HepG2 (cell line): ENCODE results near the gene DHRS11. TPM values are rescaled to one million over a fixed set of nuclear protein-coding genes. Genes with fewer than 3 reads are reported as not detected.

Experiments used
- ATAC-seq: fragments of 200-7000 bp; cut with Tn5 transposase; 3 replicates; pipeline ENCODE4 v1.9.1; 2020; ENCODE audit warnings: mild to moderate bottlenecking, moderate library complexity
- BruUV-seq: library from RNA; stranded (reverse); fragments of 400-500 nt; replicated peaks from 2 replicates; lab custom pipeline; 2021; lab: Mats Ljungman, UMichigan
- CTCF ChIA-PET: fragments of 300-600 bp; formaldehyde crosslinking; extraction: SDS; loops from one replicate; lab custom pipeline; 2021; ENCODE audit warnings: low total read pairs, inconsistent platforms, low intra/inter-chr PET ratio; lab: Yijun Ruan, JAX
- POLR2A ChIA-PET: fragments of 350-600 bp; sonication (Branson Sonifier 250); formaldehyde crosslinking; loops from one replicate; lab custom pipeline; 2020; ENCODE audit warnings: antibody characterized with exemption, inconsistent platforms; lab: Yijun Ruan, JAX
- DNase-seq: peaks from one replicate; pipeline ENCODE4 v3.0.0-alpha.2; 2015; ENCODE audit warnings: low spot score
- FAIRE-seq: peaks from 3 replicates; lab custom pipeline; 2011; peaks lifted over from hg19 to GRCh38; lab: Jason Lieb, UNC
- H2AFZ ChIP-seq: one replicate; pipeline ENCODE4 v1.6.1; 2011; ENCODE audit warnings: low read length, inconsistent platforms
- H3K27ac ChIP-seq: fragments of 300-600 bp; 3 replicates; pipeline ENCODE4 v1.8.0; 2011; ENCODE audit warnings: mixed run types, mild to moderate bottlenecking, mixed read lengths, low read length, inconsistent platforms; ENCODE audit not compliant: insufficient read depth; ENCODE audit errors: extremely low read length
- H3K27me3 ChIP-seq, 2 experiments: fragments of 200-600 bp in 1 of 2; 2 replicates in 1 of 2; 3 replicates in 1 of 2; pipeline versions ENCODE4 v1.6.0 to v1.8.0; 2011; ENCODE audit warnings: low read length in 2 of 2, mild to moderate bottlenecking in 2 of 2, moderate library complexity in 2 of 2, inconsistent platforms in 1 of 2; ENCODE audit not compliant: insufficient read depth in 2 of 2, control insufficient read depth in 1 of 2
- H3K36me3 ChIP-seq, 2 experiments: fragments of 200-600 bp in 1 of 2; replicated peaks in 1 of 2; 2 replicates in 1 of 2; 3 replicates in 1 of 2; pipeline versions ENCODE4 v1.5.1 to v1.8.0; 2011; ENCODE audit warnings: low read length in 2 of 2, inconsistent platforms in 1 of 2; ENCODE audit not compliant: insufficient read depth in 2 of 2, control insufficient read depth in 1 of 2
- H3K4me1 ChIP-seq: 2 replicates; pipeline ENCODE4 v1.5.1; 2012; ENCODE audit warnings: low read length, inconsistent platforms; ENCODE audit not compliant: insufficient read depth
- H3K4me2 ChIP-seq: 2 replicates; pipeline ENCODE4 v1.6.0; 2011; ENCODE audit warnings: low read depth, low read length, inconsistent platforms
- H3K4me3 ChIP-seq, 3 experiments: fragments of 200-600 bp in 1 of 3; sonication (generic), shearing (Covaris generic) in 1 of 3; replicated peaks in 1 of 3; 2 replicates each; pipeline ENCODE4 v1.5.1; 2011 to 2016; ENCODE audit warnings: low read length in 3 of 3, inconsistent platforms in 2 of 3, low read depth in 2 of 3, mild to moderate bottlenecking in 2 of 3, control low read depth in 1 of 3, mixed read lengths in 1 of 3; ENCODE audit not compliant: insufficient read depth in 1 of 3
- H3K79me2 ChIP-seq: one replicate; pipeline ENCODE4 v1.6.1; 2011; ENCODE audit warnings: low read length, inconsistent platforms; ENCODE audit not compliant: insufficient read depth
- H3K9ac ChIP-seq: 2 replicates; pipeline ENCODE4 v1.6.0; 2011; ENCODE audit warnings: mild to moderate bottlenecking, low read depth, low read length, inconsistent platforms; ENCODE audit not compliant: insufficient read depth
- H3K9me3 ChIP-seq: 2 replicates; pipeline ENCODE4 v1.5.1; 2012; ENCODE audit warnings: mild to moderate bottlenecking, low read length
- H4K20me1 ChIP-seq: 2 replicates; pipeline ENCODE4 v1.6.0; 2011; ENCODE audit warnings: inconsistent platforms, mild to moderate bottlenecking, low read length, moderate library complexity; ENCODE audit not compliant: insufficient read depth
- AGO2 ChIP-seq: fragments of 200-400 bp; formaldehyde crosslinking; optimal IDR thresholded peaks from 2 replicates; pipeline ENCODE3; 2017; ENCODE audit warnings: mild to moderate bottlenecking, low read depth, low read length, moderate library complexity
- HCFC1 ChIP-seq: fragments of 150-350 bp; IDR thresholded peaks from 2 replicates; pipeline ENCODE4 v1.6.1; 2014; ENCODE audit warnings: low read depth, low read length
- KDM3A ChIP-seq: IDR thresholded peaks from 2 replicates; pipeline ENCODE4 v1.6.1; 2018; ENCODE audit warnings: low read depth, missing compliant biosample characterization
- MTA3 ChIP-seq: sonication (generic); formaldehyde crosslinking; IDR thresholded peaks from 2 replicates; pipeline ENCODE4 v1.4.0; 2020; ENCODE audit warnings: missing genetic modification reagents
- POLR2G ChIP-seq: fragments of 200-400 bp; formaldehyde crosslinking; IDR thresholded peaks from 2 replicates; pipeline ENCODE4 v1.6.1; 2018; ENCODE audit warnings: mild to moderate bottlenecking, low read depth, low read length, moderate library complexity
- ZNF326 ChIP-seq: sonication (generic); formaldehyde crosslinking; IDR thresholded peaks from 2 replicates; pipeline ENCODE4 v1.4.0; 2020; ENCODE audit warnings: missing genetic modification reagents, borderline replicate concordance
- WGBS: methylation state at CpG from one replicate; pipeline ENCODE4 v1.1.6; 2017; ENCODE audit warnings: low lambda C conversion rate; 5-methylcytosine and 5-hydroxymethylcytosine counted together
- in situ Hi-C: cut with HindIII; loops from 2 replicates; pipeline ENCODE4 v1.10.0; 2017; ENCODE audit warnings: low pct_unique_long_range_greater_than_20kb; ENCODE audit not compliant: extremely low pct_ligation_motif_present
- intact Hi-C: fragments of 100-400 bp; cut with micrococcal nuclease; formaldehyde crosslinking; loops from one replicate; pipeline ENCODE4 v1.10.0; 2022; ENCODE audit not compliant: unreplicated experiment
- polyA plus RNA-seq, 8 experiments: library from polyadenylated mRNA; depleted of rRNA in 3 of 8; stranded (reverse) in 7 of 8; unstranded in 1 of 8; fragments of >200 nt; fragmentation: Illumina TruSeq in 4 of 8; extraction: Trizol in 4 of 8; gene quantifications; 2 replicates each; pipeline versions ENCODE4 v1.2.1 to v1.2.3, GENCODE V29; 2011 to 2016; ENCODE audit warnings: low read depth in 4 of 8, missing spikeins in 1 of 8, mixed read lengths in 1 of 8; ENCODE audit not compliant: insufficient read depth in 1 of 8
- total RNA-seq, 5 experiments: library from RNA; depleted of rRNA; stranded (reverse); fragments of >200 nt; fragmentation: Illumina TruSeq; extraction: Trizol; gene quantifications; 2 replicates each; pipeline ENCODE4 v1.2.3, GENCODE V29; 2016; ENCODE audit warnings: low read depth in 1 of 5
- TF ChIP-seq, protein P1 (sequence below): sonication (generic); formaldehyde crosslinking; IDR thresholded peaks from 2 replicates; pipeline ENCODE4 v1.4.0; 2020; ENCODE audit warnings: missing genetic modification reagents; ENCODE audit errors: not compliant biosample characterization
- TF ChIP-seq, protein P2 (sequence below): sonication (generic); IDR thresholded peaks from 2 replicates; pipeline ENCODE4 v1.6.1; 2016; ENCODE audit warnings: low read depth, borderline replicate concordance
- TF ChIP-seq, protein P3 (sequence below): sonication (generic); formaldehyde crosslinking; IDR thresholded peaks from 2 replicates; pipeline ENCODE4 v1.5.0; 2020; ENCODE audit warnings: missing genetic modification reagents
- TF ChIP-seq, protein P4 (sequence below): sonication (generic); formaldehyde crosslinking; conservative IDR thresholded peaks from 2 replicates; pipeline ENCODE4 v1.4.0; 2020; ENCODE audit warnings: missing genetic modification reagents

DHRS11 gene
- total and polyA plus RNA-seq, 2 of the 13 experiments (the other 11 are each of a cell fraction or from before 2014, with no cell fraction given) = 28.4 to 41.9 TPM

DNA sequence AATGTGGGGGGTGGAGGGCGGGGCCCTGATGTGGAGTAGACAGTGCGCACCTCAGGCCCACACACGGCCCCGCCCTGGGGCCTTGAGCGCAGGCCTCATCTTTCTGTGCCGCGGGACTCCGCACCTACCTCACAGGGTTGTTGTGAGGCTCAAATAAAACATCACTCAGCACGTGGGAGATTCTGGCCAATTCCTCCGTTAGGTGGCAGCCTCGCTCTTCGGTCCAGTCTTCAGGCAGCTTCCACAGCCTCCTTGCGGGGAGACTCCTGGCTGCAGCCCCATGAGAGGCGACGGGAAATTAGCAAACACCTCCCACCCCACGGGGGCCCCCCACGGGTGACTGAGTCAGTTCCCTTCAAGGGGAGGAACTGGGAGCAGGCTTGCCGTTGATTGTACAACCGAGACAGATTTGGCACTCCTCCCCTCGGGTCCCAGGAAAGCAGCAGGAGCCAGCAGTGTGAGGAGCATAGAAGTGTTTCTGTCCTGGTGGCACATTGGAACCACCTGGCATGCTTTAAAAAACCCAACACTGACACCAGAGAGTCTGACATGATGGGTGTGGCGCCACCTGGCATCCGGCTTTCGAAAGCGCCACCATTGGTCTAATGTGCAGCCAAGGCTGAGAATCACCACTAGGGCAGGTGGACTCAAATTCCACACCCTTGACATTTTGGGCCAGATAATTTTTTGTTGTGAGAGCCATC is 17.3 kb downstream of the DHRS11 start (continued):
- TF ChIP-seq AGO2 = peak; percentile 27
- TF ChIP-seq, protein P1, sequence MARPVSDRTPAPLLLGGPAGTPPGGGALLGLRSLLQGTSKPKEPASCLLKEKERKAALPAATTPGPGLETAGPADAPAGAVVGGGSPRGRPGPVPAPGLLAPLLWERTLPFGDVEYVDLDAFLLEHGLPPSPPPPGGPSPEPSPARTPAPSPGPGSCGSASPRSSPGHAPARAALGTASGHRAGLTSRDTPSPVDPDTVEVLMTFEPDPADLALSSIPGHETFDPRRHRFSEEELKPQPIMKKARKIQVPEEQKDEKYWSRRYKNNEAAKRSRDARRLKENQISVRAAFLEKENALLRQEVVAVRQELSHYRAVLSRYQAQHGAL (CRISPR knock-in tag) = no peak

DNA sequence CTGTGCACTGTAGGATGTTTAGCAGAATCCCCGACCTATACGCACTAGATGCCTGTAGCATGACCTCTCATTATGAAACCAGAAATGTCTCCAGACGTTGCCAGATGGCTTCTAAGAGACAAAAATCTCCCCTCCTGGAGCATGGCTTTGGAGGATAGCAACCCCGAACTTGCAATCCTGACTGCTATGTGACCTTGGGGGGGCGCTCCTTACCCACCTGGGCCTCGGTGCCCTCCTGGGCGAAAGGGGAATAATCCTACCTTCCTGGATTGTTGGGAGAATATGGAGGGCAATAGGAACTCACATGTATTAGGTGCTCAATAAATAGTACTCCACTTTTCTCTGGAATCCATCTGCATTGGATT is 17.8 kb downstream of the DHRS11 start:
- ATAC-seq (no peak), FAIRE-seq (no peak), DNase-seq (no peak)
- Histone ChIP-seq H2AFZ (no peak overlapping the region), H3K9me3 (no peaks in the 10 kb centered on the region), H3K79me2 (no peaks in the 10 kb centered on the region), H3K36me3 (0 out of 5 replicates have a peak, but pooled peaks cover 0 to 3% of the 10 kb centered on the region in 2 experiments), H3K4me2 (no peak overlapping the region), H3K9ac (no peak overlapping the region), H4K20me1 (no peaks in the 10 kb centered on the region), H3K4me1 (peaks cover 5% of the 10 kb centered on the region; the same call in 1 of the 2 replicates), H3K27ac (no peak overlapping the region), H3K4me3 (no peak overlapping the region), H3K27me3 (no peaks in the 10 kb centered on the region)
- POLR2A ChIA-PET = no interaction called here
- in situ Hi-C loops (loop anchor here (25.0 kb wide), 1 partner anchor 628 kb away; no protein-coding TSS in a partner anchor), intact Hi-C loops (no loop called here)
- WGBS = 96% methylated on average over 6 of the region's 7 CpGs
- TF ChIP-seq POLR2G = 0 out of 2 replicates have a peak, but pooled peaks have one; percentile 2
- TF ChIP-seq KDM3A (CRISPR knock-in tag) = no peak
- CTCF ChIA-PET = no interaction called here
- BruUV-seq = no TSS peak

DNA sequence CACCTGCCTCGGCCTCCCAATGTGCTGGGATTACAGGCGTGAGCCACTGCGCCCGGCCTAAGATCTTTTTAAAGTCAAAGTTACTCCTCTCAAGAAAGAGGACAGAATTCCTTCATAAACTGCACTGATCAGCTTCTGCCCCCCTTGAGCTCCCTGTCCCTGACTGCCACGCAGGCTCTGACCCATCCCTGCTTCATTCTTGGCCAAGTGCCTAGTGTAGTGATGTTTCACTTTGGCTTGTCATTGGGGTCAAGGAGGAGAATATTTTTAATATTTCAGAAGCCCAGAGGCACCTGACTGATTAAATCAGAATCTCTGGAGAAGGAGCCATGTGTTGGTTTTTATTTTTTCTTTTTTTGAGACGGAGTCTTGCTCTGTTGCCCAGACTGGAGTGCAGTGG is 18.8 kb downstream of the DHRS11 start:
- intact Hi-C loops (no loop called here), in situ Hi-C loops (loop anchor here (25.0 kb wide), 1 partner anchor 627 kb away; no protein-coding TSS in a partner anchor)
- no peaks in the 10 kb centered on the region for H3K9me3 ChIP-seq
- ATAC-seq (no peak), FAIRE-seq (no peak), DNase-seq (no peak)
- no peak overlapping the region for H3K9ac ChIP-seq
- H4K20me1 ChIP-seq = no peaks in the 10 kb centered on the region
- H3K4me2 ChIP-seq = no peak overlapping the region
- BruUV-seq = no TSS peak
- H3K4me3 ChIP-seq = no peak overlapping the region
- no peaks in the 10 kb centered on the region for H3K79me2 ChIP-seq
- 0 out of 5 replicates have a peak, but pooled peaks cover 0 to 3% of the 10 kb centered on the region in 2 experiments for H3K36me3 ChIP-seq
- no peak overlapping the region for H3K27ac ChIP-seq
- no peaks in the 10 kb centered on the region for H3K27me3 ChIP-seq
- 88% methylated on average over 6 of the region's 6 CpGs for WGBS
- H2AFZ ChIP-seq = no peak overlapping the region
- ChIA-PET POLR2A (no interaction called here), CTCF (no interaction called here)
- H3K4me1 ChIP-seq = 0 out of 2 replicates have a peak, but pooled peaks cover 1% of the 10 kb centered on the region
- no peak for TF ChIP-seq ZNF326 (CRISPR knock-in tag)
- TF ChIP-seq, protein P2, sequence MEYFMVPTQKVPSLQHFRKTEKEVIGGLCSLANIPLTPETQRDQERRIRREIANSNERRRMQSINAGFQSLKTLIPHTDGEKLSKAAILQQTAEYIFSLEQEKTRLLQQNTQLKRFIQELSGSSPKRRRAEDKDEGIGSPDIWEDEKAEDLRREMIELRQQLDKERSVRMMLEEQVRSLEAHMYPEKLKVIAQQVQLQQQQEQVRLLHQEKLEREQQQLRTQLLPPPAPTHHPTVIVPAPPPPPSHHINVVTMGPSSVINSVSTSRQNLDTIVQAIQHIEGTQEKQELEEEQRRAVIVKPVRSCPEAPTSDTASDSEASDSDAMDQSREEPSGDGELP = no peak
- TF ChIP-seq MTA3 (CRISPR knock-in tag) = no peak
- no peak for TF ChIP-seq HCFC1
- TF ChIP-seq, protein P3, sequence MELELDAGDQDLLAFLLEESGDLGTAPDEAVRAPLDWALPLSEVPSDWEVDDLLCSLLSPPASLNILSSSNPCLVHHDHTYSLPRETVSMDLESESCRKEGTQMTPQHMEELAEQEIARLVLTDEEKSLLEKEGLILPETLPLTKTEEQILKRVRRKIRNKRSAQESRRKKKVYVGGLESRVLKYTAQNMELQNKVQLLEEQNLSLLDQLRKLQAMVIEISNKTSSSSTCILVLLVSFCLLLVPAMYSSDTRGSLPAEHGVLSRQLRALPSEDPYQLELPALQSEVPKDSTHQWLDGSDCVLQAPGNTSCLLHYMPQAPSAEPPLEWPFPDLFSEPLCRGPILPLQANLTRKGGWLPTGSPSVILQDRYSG (CRISPR knock-in tag) = no peak
- TF ChIP-seq, protein P4, sequence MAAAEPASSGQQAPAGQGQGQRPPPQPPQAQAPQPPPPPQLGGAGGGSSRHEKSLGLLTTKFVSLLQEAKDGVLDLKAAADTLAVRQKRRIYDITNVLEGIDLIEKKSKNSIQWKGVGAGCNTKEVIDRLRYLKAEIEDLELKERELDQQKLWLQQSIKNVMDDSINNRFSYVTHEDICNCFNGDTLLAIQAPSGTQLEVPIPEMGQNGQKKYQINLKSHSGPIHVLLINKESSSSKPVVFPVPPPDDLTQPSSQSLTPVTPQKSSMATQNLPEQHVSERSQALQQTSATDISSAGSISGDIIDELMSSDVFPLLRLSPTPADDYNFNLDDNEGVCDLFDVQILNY (CRISPR knock-in tag) = no peak
